Left cardiac atrium (tissue), 2 donors: Measurements from ENCODE around the gene ACSM5. TPM values are rescaled to one million over a fixed set of nuclear protein-coding genes. Genes with fewer than 3 reads are reported as not detected.

ENCODE experiments used
- total RNA-seq, 2 donors: library from RNA; stranded (reverse); fragmentation: NEBNext Ultra II Directional; extraction: Animal tissue kit (Norgen Biotek cat#: 25700); gene quantifications; one replicate each; pipeline ENCODE4 v1.2.1, GENCODE V29; 2021
- donor health status: DM: no; HTN: yes; CAD: no; lungs with severe emphysema.
- donor health status: DM: yes; HTN: yes; CAD: no.

ACSM5 gene
- total RNA-seq, 2 donors from 2014 or later = 3.6 to 7.8 TPM

Other genes starting within 250 kb of the ACSM5 start
- gene GP2, start 82.0 kb upstream of the ACSM5 start, total RNA-seq = not detected
- not detected for gene UMOD, start 56.8 kb upstream of the ACSM5 start, total RNA-seq
- gene PDILT, start 4.8 kb upstream of the ACSM5 start, total RNA-seq = not detected
- not detected for gene ACSM2A, start 42.0 kb downstream of the ACSM5 start, total RNA-seq
- under 1 TPM in 1 of 2 donors, not detected in 1; 0.41 TPM for gene ACSM2B, start 166.8 kb downstream of the ACSM5 start, total RNA-seq